Iris pigment epithelial cell (primary cell): ENCODE data around the gene NFASC.
A peak's percentile ranks its signal among the peaks of the same experiment; 100 is the strongest.

Source experiments
- DNase-seq: peaks from one replicate; pipeline ENCODE4 v3.0.0-alpha.2; 2011; ENCODE audit warnings: low read depth

Gene NFASC

GRCh38 chr1:205062895-205063294 lies 192.2 kb downstream of the NFASC start:
- DNase-seq: no peak

DNA sequence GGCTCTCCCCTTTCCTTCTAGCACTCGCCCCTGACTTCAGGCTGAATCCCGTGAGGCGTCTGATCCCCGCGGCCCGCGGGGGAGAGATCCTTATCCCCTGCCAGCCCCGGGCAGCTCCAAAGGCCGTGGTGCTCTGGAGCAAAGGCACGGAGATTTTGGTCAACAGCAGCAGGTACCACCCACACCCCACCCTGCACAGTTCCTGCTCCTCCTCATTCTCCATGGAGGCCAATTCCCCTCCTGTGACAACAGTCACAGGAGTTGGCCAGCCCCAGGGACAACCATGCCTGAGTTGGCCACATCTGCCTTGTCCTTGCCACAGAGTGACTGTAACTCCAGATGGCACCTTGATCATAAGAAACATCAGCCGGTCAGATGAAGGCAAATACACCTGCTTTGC lies 193.6 kb downstream of the NFASC start:
- no peak for DNase-seq

GRCh38 chr1:205064741-205065316 lies 194.2 kb downstream of the NFASC start:
- DNase-seq: no peak

DNA sequence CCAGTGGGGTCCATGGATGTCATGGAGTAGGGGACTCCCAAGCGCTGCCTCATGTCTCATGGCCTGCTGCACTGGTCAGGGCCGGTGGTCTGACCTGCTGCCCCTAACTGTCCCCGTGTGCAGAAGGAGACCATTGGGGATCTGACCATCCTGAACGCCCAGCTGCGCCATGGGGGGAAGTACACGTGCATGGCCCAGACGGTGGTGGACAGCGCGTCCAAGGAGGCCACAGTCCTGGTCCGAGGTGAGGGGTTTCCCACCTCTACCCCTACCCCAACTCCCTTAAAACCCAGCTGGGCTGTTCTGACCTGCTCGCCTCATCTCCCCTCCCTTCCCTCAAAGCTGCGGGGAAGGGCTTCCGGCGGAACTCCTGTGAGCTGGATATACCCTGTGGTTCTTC lies 195.0 kb downstream of the NFASC start:
- no peak for DNase-seq

GRCh38 chr1:205066141-205066818 lies 195.6 kb downstream of the NFASC start:
- no peak for DNase-seq

DNA sequence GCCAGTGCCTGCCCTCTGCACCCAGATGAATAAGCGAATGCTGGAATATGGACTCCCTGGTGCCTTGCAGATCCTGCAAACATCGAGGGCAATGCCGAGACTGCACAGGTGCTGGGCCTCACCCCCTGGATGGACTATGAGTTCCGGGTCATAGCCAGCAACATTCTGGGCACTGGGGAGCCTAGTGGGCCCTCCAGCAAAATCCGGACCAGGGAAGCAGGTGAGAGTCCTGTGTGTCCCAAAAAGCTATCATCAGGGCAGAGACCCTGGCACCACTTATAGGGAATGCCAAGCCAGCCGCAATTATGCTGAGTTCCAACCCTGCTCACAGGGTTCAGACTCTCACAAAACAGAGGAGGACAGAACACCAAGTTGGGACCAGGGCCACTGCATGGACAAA lies 196.4 kb downstream of the NFASC start:
- DNase-seq: no peak

GRCh38 chr1:205068001-205068400 lies 197.3 kb downstream of the NFASC start:
- DNase-seq: no peak

- peak; percentile 41 for DNase-seq
Observed at GRCh38 chr1:205068457-205069040, 197.9 kb downstream of the NFASC start.

GRCh38 chr1:205069371-205070125 lies 198.9 kb downstream of the NFASC start:
- no peak for DNase-seq

DNA sequence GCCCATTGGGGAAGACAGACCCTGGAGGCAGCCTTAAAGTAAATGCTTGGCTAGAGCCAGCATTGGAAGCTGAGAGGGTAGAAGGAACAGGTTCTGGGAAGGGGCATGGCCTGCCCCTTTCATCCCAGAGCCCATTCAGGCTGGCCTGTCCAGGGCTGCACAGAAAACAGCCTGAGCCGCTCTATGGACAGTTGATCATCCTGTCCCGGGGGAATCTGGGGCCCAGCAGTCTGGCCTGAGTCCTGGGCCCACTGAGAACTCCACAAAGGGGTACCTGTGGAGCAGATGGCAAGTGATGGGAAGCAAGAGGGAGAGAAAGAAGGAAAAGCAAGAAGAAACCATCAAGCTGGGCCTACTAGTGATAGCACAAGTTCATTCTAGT lies 200.4 kb downstream of the NFASC start:
- no peak for DNase-seq

GRCh38 chr1:205071801-205072200 lies 201.1 kb downstream of the NFASC start:
- no peak for DNase-seq

DNA sequence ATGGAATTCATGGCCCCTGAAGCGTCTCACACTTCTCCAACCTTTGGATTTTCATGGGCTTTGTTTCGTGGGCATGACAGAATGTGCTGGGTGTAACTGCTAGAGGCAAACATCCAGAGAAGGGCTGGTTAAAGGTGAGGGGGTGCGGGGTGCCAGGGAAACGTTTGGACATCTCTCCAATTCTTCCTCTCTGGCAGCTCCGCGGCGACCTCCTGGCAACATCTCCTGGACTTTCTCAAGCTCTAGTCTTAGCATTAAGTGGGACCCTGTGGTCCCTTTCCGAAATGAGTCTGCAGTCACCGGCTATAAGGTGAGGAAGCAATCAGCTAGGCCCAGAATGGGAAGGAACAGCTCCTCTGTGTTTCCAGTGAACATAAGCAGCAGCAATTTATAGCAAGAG lies 201.6 kb downstream of the NFASC start:
- no peak for DNase-seq
